ENCODE data around the gene NAGA.
A peak's percentile ranks its signal among the peaks of the same experiment; 100 is the strongest.

DNA sequence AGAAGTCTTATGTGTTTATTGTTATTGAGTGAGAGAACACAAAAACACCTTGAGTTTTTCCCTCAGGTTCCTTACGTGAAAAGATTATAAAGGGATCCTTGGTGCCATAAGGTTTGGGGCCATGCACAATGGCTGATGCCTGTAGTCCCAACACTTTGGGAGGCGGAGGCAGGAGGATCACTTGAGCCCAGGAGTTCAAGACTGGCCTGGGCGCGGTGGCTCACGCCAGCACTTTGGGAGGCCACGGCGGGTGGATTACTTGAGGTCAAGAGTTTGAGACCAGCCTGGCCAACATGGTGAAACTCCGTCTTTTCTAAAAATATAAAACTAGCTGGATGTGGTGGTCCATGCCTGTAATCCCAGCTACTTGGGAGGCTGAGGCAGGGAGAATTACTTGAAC is 14.3 kb upstream of the NAGA start:
- TF ChIP-seq POLR2A (IDR thresholded peaks at IDR 0.05; ENCODE audit: low read depth, low read length) (no peak), TAF1 (IDR thresholded peaks at IDR 0.05; ENCODE audit: low read depth, low read length) (no peak), POU2F2 (IDR thresholded peaks at IDR 0.05; ENCODE audit: low read depth, low read length) (no peak), POLR2AphosphoS5 (IDR thresholded peaks at IDR 0.05; ENCODE audit: low read depth, low read length) (peak; percentile 13; the same call in 1 of the 2 replicates)
